22Rv1 (cell line): Measurements from ENCODE around the gene CAMK2D.

ENCODE experiments used
- CTCF ChIP-seq: fragments of 450-650 bp; IDR thresholded peaks from 2 replicates; pipeline ENCODE4 v1.5.1; 2017; ENCODE audit warnings: mild to moderate bottlenecking
- ZFX ChIP-seq: fragments of 450-650 bp; IDR thresholded peaks from 2 replicates; pipeline ENCODE4 v1.6.1; 2017; ENCODE audit warnings: antibody characterized with exemption, borderline replicate concordance

GRCh38 chr4:113555868-113556267, 205.7 kb downstream of the CAMK2D start:
- TF ChIP-seq CTCF (no peak), ZFX (no peak)
